KMS-11 (cell line): ENCODE data around the gene ILF3.

Experiments
- H2AFZ ChIP-seq: fragments of 200-600 bp; sonication (generic); 2 replicates; pipeline ENCODE4 v1.6.1; 2016; ENCODE audit warnings: antibody characterized with exemption, mixed run types, low read depth
- H3K27ac ChIP-seq: fragments of 200-600 bp; sonication (generic); 2 replicates; pipeline ENCODE4 v1.6.1; 2016; ENCODE audit warnings: mild to moderate bottlenecking, mixed run types
- H3K27me3 ChIP-seq: fragments of 200-600 bp; sonication (generic); 2 replicates; pipeline ENCODE4 v1.6.1; 2017; ENCODE audit warnings: mild to moderate bottlenecking, low read depth, mixed run types, moderate library complexity; ENCODE audit not compliant: insufficient read depth
- H3K36me3 ChIP-seq: fragments of 200-600 bp; sonication (generic); 2 replicates; pipeline ENCODE4 v1.6.1; 2017; ENCODE audit warnings: mild to moderate bottlenecking, mixed run types; ENCODE audit not compliant: insufficient read depth
- H3K4me1 ChIP-seq: fragments of 200-600 bp; sonication (generic); 2 replicates; pipeline ENCODE4 v1.6.1; 2016; ENCODE audit warnings: mild to moderate bottlenecking, low read depth, mixed run types; ENCODE audit not compliant: poor library complexity, severe bottlenecking
- H3K4me2 ChIP-seq: fragments of 200-600 bp; sonication (generic); 2 replicates; pipeline ENCODE4 v1.7.0; 2016; ENCODE audit warnings: mild to moderate bottlenecking, mixed run types
- H3K4me3 ChIP-seq: fragments of 200-600 bp; sonication (generic); IDR thresholded peaks from 2 replicates; pipeline ENCODE4 v1.6.1; 2017; ENCODE audit warnings: low read depth, low read length, mixed read lengths; ENCODE audit not compliant: insufficient read depth
- H3K79me2 ChIP-seq: fragments of 200-600 bp; sonication (generic); 2 replicates; pipeline ENCODE4 v1.6.1; 2016; ENCODE audit warnings: low read depth, mixed run types; ENCODE audit not compliant: insufficient read depth
- H3K9ac ChIP-seq: fragments of 200-600 bp; sonication (generic); 2 replicates; pipeline ENCODE4 v1.6.1; 2016; ENCODE audit warnings: mild to moderate bottlenecking, mixed run types
- H4K20me1 ChIP-seq: fragments of 200-600 bp; sonication (generic); 2 replicates; pipeline ENCODE4 v1.6.1; 2016; ENCODE audit warnings: mild to moderate bottlenecking, mixed run types; ENCODE audit not compliant: insufficient read depth
- CTCF ChIP-seq: fragments of 200-600 bp; sonication (generic); conservative IDR thresholded peaks from 2 replicates; pipeline ENCODE4 v1.6.1; 2017; ENCODE audit warnings: low read depth, mild to moderate bottlenecking, antibody characterized with exemption, low read length, moderate library complexity, mixed read lengths

ILF3 gene

GRCh38 chr19:10695401-10696398, 41.6 kb downstream of the ILF3 start:
- no peak for TF ChIP-seq CTCF
- Histone ChIP-seq H3K4me1 (peaks cover 11% of the 10 kb centered on the region), H3K27ac (no peak overlapping the region), H2AFZ (no peak overlapping the region), H3K27me3 (peaks cover 18% of the 10 kb centered on the region), H3K9ac (no peak overlapping the region), H4K20me1 (no peaks in the 10 kb centered on the region), H3K4me2 (peak overlapping the region; percentile 37; the same call in 1 of the 2 replicates), H3K4me3 (no peak overlapping the region), H3K79me2 (no peaks in the 10 kb centered on the region), H3K36me3 (no peaks in the 10 kb centered on the region)

GRCh38 chr19:10699650-10700335, 45.6 kb downstream of the ILF3 start:
- Histone ChIP-seq H3K4me1 (peaks cover 15% of the 10 kb centered on the region), H3K27me3 (peaks cover 18% of the 10 kb centered on the region), H3K27ac (no peak overlapping the region), H3K9ac (no peak overlapping the region), H4K20me1 (no peaks in the 10 kb centered on the region), H3K36me3 (no peaks in the 10 kb centered on the region), H2AFZ (no peak overlapping the region), H3K79me2 (0 out of 2 replicates have a peak, but pooled peaks cover 5% of the 10 kb centered on the region), H3K4me2 (peak overlapping the region; percentile 62; the same call in 1 of the 2 replicates), H3K4me3 (no peak overlapping the region)
- TF ChIP-seq CTCF, result peak; percentile 64; the same call in 1 of the 2 replicates

GRCh38 chr19:10701955-10702525, 47.9 kb downstream of the ILF3 start:
- H3K4me1 ChIP-seq, result peaks cover 11% of the 10 kb centered on the region
- H3K79me2 ChIP-seq, result 0 out of 2 replicates have a peak, but pooled peaks cover 5% of the 10 kb centered on the region
- peak overlapping the region; percentile 62 for H3K4me2 ChIP-seq
- H3K4me3 ChIP-seq, result no peak overlapping the region
- peak overlapping the region; percentile 73 for H2AFZ ChIP-seq
- H3K36me3 ChIP-seq, result no peaks in the 10 kb centered on the region
- peak overlapping the region; percentile 33; the same call in 1 of the 2 replicates for H3K27ac ChIP-seq
- peaks cover 10% of the 10 kb centered on the region; the same call in 1 of the 2 replicates for H3K27me3 ChIP-seq
- H4K20me1 ChIP-seq, result no peaks in the 10 kb centered on the region
- peak overlapping the region; percentile 72; the same call in 1 of the 2 replicates for H3K9ac ChIP-seq
- 0 out of 2 replicates have a peak, but pooled peaks have one; percentile 11 for TF ChIP-seq CTCF

GRCh38 chr19:10706990-10707389, 52.8 kb downstream of the ILF3 start:
- 0 out of 2 replicates have a peak, but pooled peaks cover 4% of the 10 kb centered on the region for H3K79me2 ChIP-seq
- no peak overlapping the region for H3K4me3 ChIP-seq
- no peaks in the 10 kb centered on the region for H3K27me3 ChIP-seq
- H3K27ac ChIP-seq, result no peak overlapping the region
- H3K4me1 ChIP-seq, result peaks cover 4% of the 10 kb centered on the region
- no peaks in the 10 kb centered on the region for H3K36me3 ChIP-seq
- H4K20me1 ChIP-seq, result no peaks in the 10 kb centered on the region
- H3K9ac ChIP-seq, result no peak overlapping the region
- H3K4me2 ChIP-seq, result no peak overlapping the region
- no peak for TF ChIP-seq CTCF
- no peak overlapping the region for H2AFZ ChIP-seq
